Heart right ventricle (tissue), 16 donors: Measurements from ENCODE around the gene ZBP1. TPM values are rescaled to one million over a fixed set of nuclear protein-coding genes. Genes with fewer than 3 reads are reported as not detected.

Source experiments
- ATAC-seq, 8 donors: fragments of 200-7000 bp; cut with Tn5 transposase; one replicate each; pipeline ENCODE4 v1.9.1; 2020; ENCODE audit warnings: mild to moderate bottlenecking in 8 of 8, moderate library complexity in 8 of 8, moderate number of reproducible peaks in 1 of 8
- DNase-seq, 2 donors: peaks; one replicate each; pipeline ENCODE4 v3.0.0-alpha.2; 2020
- H3K27ac ChIP-seq, 10 donors: fragments of 200-600 bp; sonication (generic) in 2 of 10; one replicate each; pipeline versions ENCODE4 v1.5.0 to v1.8.0; 2020 to 2022; ENCODE audit warnings: mild to moderate bottlenecking in 3 of 10
- H3K27me3 ChIP-seq, 7 donors: fragments of 200-600 bp; one replicate each; pipeline ENCODE4 v1.8.0; 2021 to 2022; ENCODE audit warnings: mild to moderate bottlenecking in 2 of 7
- H3K36me3 ChIP-seq, 9 donors: fragments of 200-600 bp; sonication (generic) in 1 of 9; one replicate each; pipeline versions ENCODE4 v1.5.0 to v1.8.0; 2020 to 2022; ENCODE audit warnings: mild to moderate bottlenecking in 2 of 9
- H3K4me1 ChIP-seq, 9 donors: fragments of 200-600 bp; sonication (generic) in 1 of 9; one replicate each; pipeline versions ENCODE4 v1.5.0 to v1.8.0; 2020 to 2022; ENCODE audit warnings: mild to moderate bottlenecking in 4 of 9
- H3K4me3 ChIP-seq, 10 donors: fragments of 200-600 bp; sonication (generic) in 2 of 10; one replicate each; pipeline versions ENCODE4 v1.5.0 to v1.8.0; 2020 to 2022; ENCODE audit warnings: mild to moderate bottlenecking in 7 of 10, moderate library complexity in 2 of 10
- H3K9me3 ChIP-seq, 11 donors: fragments of 200-600 bp in 10 of 11; sonication (generic) in 2 of 11; one replicate each; pipeline versions ENCODE4 v1.5.0 to v1.8.0; 2013 to 2022; ENCODE audit warnings: mild to moderate bottlenecking in 2 of 11, control low read depth in 1 of 11, moderate library complexity in 1 of 11
- CTCF ChIP-seq, 9 donors: fragments of 200-600 bp; sonication (generic) in 2 of 9; IDR thresholded peaks; one replicate each; pipeline versions ENCODE4 v1.5.0 to v1.8.0; 2021 to 2022; ENCODE audit warnings: antibody characterized with exemption in 9 of 9, mild to moderate bottlenecking in 5 of 9, moderate library complexity in 1 of 9
- WGBS, 2 donors: extraction: QIAGEN DNeasy Blood & Tissue Kit; methylation state at CpG; one replicate each; pipeline ENCODE4 v1.1.7; 2013; ENCODE audit warnings: inconsistent platforms in 1 of 2; 5-methylcytosine and 5-hydroxymethylcytosine counted together
- intact Hi-C, 10 donors: fragments of 100-400 bp; cut with DNase I; formaldehyde crosslinking; loops; one replicate each; pipeline versions ENCODE4 v1.11.1 to v1.14.2; 2022
- polyA plus RNA-seq, 2 donors: library from polyadenylated mRNA; stranded (reverse); fragments of 200-250 nt; gene quantifications; one replicate each; pipeline ENCODE4 v1.2.3, GENCODE V29; 2013
- total RNA-seq, 10 donors: library from RNA; stranded (reverse); fragmentation: NEBNext Ultra II Directional in 3 of 10; extraction: Animal tissue kit (Norgen Biotek cat#: 25700) in 3 of 10; gene quantifications; one replicate each; pipeline versions ENCODE4 v1.2.1 to v1.2.4, GENCODE V29; 2021 to 2023
- donor health status: Arrhythmogenic right ventricular cardiomyopathy.
- donor health status: ischemic (EF 13 %, LVEDD 7.1; RV severe dilation, severe dysfunction).
- donor health status: healthy with polysubstance abuse.
- donor health status: DM: no; HTN: yes; CAD: no.
- donor health status: DM: no; HTN: no; CAD: no.
- donor health status: ischemic (EF 25% LVEDD 6.9; RV normal size, moderate dysfunction).
- donor health status: ischemic (EF 25% LVEDD 5.7; RV mildly dilated, moderate dysfunction).
- donor health status: healthy.
- donor health status: DM: yes; HTN: yes; CAD: no.
- donor health status: Ischemic cardiomyopathy.
- donor health status: ischemic (EF 35%, LVEDD 5.7; RV mildly dilated, moderate dysfunction).
- donor health status: nonischemic (EF 11% LVEDD 7.7; RV severe dilation, severe dysfunction).
- donor health status: DM: yes; HTN: yes; CAD: no.
- donor health status: PGD.
- donor health status: ischemic (EF 29% LVEDD 5.4; RV normal size, mild dysfunction).
- donor health status: nonischemic (EF 23%, LVEDD 6.1; RV moderate dilation, normal function).

Gene ZBP1
- total and polyA plus RNA-seq, 12 donors, result 0.13 to 1.2 (median 0.31) TPM; not detected in 2

DNA sequence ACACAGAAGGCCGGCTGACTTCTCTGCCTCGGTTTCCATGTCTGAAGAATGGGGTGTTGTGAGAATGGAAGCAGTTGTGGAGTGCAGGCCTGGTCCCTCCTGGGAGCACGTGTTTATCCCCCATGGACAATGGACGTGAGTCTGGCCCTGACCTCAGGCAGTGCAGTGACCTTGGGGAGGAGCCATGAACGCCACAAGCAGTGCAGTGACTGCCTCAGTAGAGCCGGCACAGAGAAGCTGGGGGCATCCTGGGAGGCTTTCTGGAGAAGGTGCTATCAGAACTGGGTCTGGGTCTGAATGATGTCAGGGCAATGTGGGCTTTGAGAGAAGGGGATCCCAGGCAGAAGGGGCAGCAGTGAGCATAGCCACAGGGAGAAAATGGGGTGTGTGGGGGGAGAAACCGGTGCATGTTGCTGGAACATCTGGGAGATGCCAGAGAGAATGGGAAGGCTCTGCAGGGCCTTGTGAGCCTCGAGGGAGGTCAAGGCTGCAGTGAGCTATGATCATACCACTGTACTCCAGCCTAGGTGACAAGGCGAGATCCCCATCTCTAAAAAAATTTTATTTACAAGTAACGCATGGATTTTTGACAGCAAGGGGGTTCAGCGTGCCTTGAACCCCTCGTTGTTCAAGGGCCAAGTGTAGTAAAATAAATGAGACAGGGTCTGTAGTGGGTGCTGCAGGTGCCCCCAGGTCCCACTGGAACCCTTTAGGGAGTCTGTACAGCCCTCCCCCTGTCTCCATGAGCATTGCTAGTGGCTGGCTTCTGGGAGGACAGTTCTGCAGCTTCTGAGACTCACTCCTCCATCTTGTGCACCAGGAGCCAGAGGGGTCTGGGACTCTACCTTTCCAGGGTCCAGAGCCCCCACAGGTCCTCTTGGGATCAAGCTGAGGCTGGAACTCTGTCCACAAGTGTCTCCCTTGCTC lies 27.0 kb upstream of the ZBP1 start:
- H3K4me1 ChIP-seq, result no peaks in the 10 kb centered on the region
- intact Hi-C loops, result no loop called here
- TF ChIP-seq CTCF (IDR thresholded peaks at IDR 0.05), result no peak
- H3K9me3 ChIP-seq, result peaks cover 0 to 28% (median 0%) of the 10 kb centered on the region in 11 donors
- H3K36me3 ChIP-seq, result peaks cover 0 to 30% (median 14%) of the 10 kb centered on the region in 9 donors
- no peaks in the 10 kb centered on the region for H3K27me3 ChIP-seq
- DNase-seq (peak in 1 of 2 donors; percentile 2), ATAC-seq (peak in 1 of 8 donors; percentile 10)
- no peak overlapping the region for H3K27ac ChIP-seq
- 79 to 83% methylated on average over 12 of the region's 12 CpGs for WGBS, 2 donors
- no peak overlapping the region for H3K4me3 ChIP-seq

DNA sequence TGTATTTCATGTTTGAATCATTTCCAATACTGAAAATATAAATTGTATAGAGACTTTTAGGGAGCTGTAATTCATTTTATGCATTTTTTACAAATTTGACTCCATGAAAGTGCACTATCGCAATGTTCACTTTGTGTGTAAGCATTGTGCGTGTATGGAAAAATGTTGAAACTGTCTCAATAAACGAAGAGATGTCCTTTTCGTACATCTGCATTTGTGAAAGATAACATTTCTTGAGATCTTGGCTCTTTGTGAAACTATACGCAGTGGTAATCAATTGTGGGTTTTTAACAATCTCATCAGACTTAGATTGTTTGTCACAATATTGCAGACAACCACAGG lies 18.6 kb upstream of the ZBP1 start:
- Histone ChIP-seq H3K27me3 (peaks cover 0 to 13% (median 0%) of the 10 kb centered on the region in 7 donors), H3K27ac (no peak overlapping the region), H3K36me3 (no peaks in the 10 kb centered on the region), H3K4me3 (no peak overlapping the region), H3K9me3 (peaks cover 0 to 32% (median 7%) of the 10 kb centered on the region in 11 donors), H3K4me1 (no peaks in the 10 kb centered on the region)
- WGBS, 2 donors, result 88 to 90% methylated on average over 5 of the region's 5 CpGs
- DNase-seq (no peak), ATAC-seq (no peak)
- no peak for TF ChIP-seq CTCF (IDR thresholded peaks at IDR 0.05)
- intact Hi-C loops, result no loop called here

GRCh38 chr20:57638173-57638894 lies 18.1 kb upstream of the ZBP1 start:
- WGBS, 2 donors, result 78 to 81% methylated on average over 7 of the region's 7 CpGs
- Histone ChIP-seq H3K4me3 (no peak overlapping the region), H3K27me3 (peaks cover 0 to 14% (median 0%) of the 10 kb centered on the region in 7 donors), H3K9me3 (peaks cover 0 to 27% (median 3%) of the 10 kb centered on the region in 11 donors), H3K4me1 (no peaks in the 10 kb centered on the region), H3K27ac (no peak overlapping the region), H3K36me3 (no peaks in the 10 kb centered on the region)
- ATAC-seq (no peak), DNase-seq (no peak)
- intact Hi-C loops, result no loop called here
- no peak for TF ChIP-seq CTCF (IDR thresholded peaks at IDR 0.05)

GRCh38 chr20:57633945-57634491 lies 13.8 kb upstream of the ZBP1 start:
- Histone ChIP-seq H3K4me3 (no peak overlapping the region), H3K27ac (no peak overlapping the region), H3K9me3 (peaks cover 0 to 24% (median 3%) of the 10 kb centered on the region in 11 donors), H3K4me1 (peaks cover 0 to 14% (median 0%) of the 10 kb centered on the region in 9 donors), H3K27me3 (peaks cover 0 to 24% (median 0%) of the 10 kb centered on the region in 7 donors), H3K36me3 (no peaks in the 10 kb centered on the region)
- 91 to 95% methylated on average over 2 of the region's 2 CpGs for WGBS, 2 donors
- TF ChIP-seq CTCF (IDR thresholded peaks at IDR 0.05), result no peak
- ATAC-seq, result no peak
- intact Hi-C loops, result no loop called here
- no peak for DNase-seq
